SK-N-SH (cell line): ENCODE data around the gene MRAP.

ENCODE experiments used
- CHD2 ChIP-seq: fragments of 150-350 bp; IDR thresholded peaks from 2 replicates; pipeline ENCODE4 v1.6.1; 2018; ENCODE audit warnings: low read length; ENCODE audit not compliant: partially characterized antibody
- POLR2AphosphoS5 ChIP-seq: IDR thresholded peaks from 2 replicates; pipeline ENCODE4 v1.6.1; 2012; ENCODE audit warnings: low read depth, low read length
- TEAD4 ChIP-seq: IDR thresholded peaks from 2 replicates; pipeline ENCODE4 v1.4.0; 2012; ENCODE audit warnings: mild to moderate bottlenecking, borderline replicate concordance; ENCODE audit not compliant: insufficient read depth
- YY1 ChIP-seq: IDR thresholded peaks from 2 replicates; pipeline ENCODE4 v1.4.0; 2012; ENCODE audit warnings: low read depth, mild to moderate bottlenecking
- TF ChIP-seq, protein P1 (sequence below): fragments of 200-600 bp; sonication (generic); IDR thresholded peaks from 2 replicates; pipeline ENCODE4 v1.6.1; 2017; ENCODE audit warnings: antibody characterized with exemption, mild to moderate bottlenecking, moderate library complexity

DNA sequence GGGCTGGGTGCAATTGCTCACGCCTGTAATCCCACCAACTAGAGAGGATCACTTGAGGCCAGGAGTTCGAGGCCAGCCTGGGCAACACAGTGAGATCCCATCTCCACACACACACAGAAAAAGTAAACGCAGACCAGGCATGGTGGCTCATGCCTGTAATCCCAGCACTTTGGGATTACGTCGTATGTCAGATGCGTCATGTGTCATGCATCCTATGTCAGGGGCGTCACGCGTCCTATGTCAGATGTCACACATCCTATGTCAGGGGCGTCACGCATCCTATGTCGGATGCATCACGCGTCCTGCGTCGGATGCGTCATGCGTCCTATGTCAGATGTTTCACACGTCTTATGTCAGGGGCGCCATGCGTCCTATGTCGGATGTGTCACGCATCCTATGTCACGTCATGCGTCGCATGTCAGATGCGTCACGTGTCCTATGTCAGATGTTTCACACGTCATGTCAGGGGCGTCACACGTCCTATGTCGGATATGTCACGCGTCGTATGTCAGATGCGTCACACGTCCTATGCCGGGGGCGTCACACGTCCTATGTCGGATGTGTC lies 1.5 kb downstream of the MRAP start:
- TF ChIP-seq YY1 (no peak), TEAD4 (no peak), CHD2 (no peak), POLR2AphosphoS5 (no peak; the same call in 1 of the 2 replicates)
- TF ChIP-seq, protein P1, sequence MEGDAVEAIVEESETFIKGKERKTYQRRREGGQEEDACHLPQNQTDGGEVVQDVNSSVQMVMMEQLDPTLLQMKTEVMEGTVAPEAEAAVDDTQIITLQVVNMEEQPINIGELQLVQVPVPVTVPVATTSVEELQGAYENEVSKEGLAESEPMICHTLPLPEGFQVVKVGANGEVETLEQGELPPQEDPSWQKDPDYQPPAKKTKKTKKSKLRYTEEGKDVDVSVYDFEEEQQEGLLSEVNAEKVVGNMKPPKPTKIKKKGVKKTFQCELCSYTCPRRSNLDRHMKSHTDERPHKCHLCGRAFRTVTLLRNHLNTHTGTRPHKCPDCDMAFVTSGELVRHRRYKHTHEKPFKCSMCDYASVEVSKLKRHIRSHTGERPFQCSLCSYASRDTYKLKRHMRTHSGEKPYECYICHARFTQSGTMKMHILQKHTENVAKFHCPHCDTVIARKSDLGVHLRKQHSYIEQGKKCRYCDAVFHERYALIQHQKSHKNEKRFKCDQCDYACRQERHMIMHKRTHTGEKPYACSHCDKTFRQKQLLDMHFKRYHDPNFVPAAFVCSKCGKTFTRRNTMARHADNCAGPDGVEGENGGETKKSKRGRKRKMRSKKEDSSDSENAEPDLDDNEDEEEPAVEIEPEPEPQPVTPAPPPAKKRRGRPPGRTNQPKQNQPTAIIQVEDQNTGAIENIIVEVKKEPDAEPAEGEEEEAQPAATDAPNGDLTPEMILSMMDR: no peak
